H1 (cell line): Measurements from ENCODE around the gene ST3GAL3.

Experiments used
- EGR1 ChIP-seq: IDR thresholded peaks from 2 replicates; pipeline ENCODE4 v1.6.1; 2011; ENCODE audit warnings: low read depth, low read length, borderline replicate concordance
- EZH2 ChIP-seq: fragments of 200-600 bp; sonication (generic); IDR thresholded peaks from 2 replicates; pipeline ENCODE4 v1.7.1; 2012; ENCODE audit warnings: low read depth, mild to moderate bottlenecking, moderate library complexity, low read length, inconsistent platforms; ENCODE audit not compliant: severe bottlenecking
- JUN ChIP-seq: IDR thresholded peaks from 2 replicates; pipeline ENCODE4 v1.6.1; 2011; ENCODE audit warnings: low read depth, mild to moderate bottlenecking, improper control_type of control experiment, low read length
- KDM1A ChIP-seq: fragments of 200-600, 300-600 bp; sonication (generic); IDR thresholded peaks from 2 replicates; pipeline ENCODE4 v1.7.1; 2016; ENCODE audit warnings: mild to moderate bottlenecking, low read length, borderline replicate concordance
- POLR2A ChIP-seq, 2 experiments: IDR thresholded peaks; 1 replicate in 1 of 2; 2 replicates in 1 of 2; pipeline ENCODE4 v1.6.1; 2011; ENCODE audit warnings: low read depth in 2 of 2, low read length in 2 of 2, mild to moderate bottlenecking in 2 of 2; ENCODE audit errors: control extremely low read depth in 1 of 2
- POLR2AphosphoS5 ChIP-seq: IDR thresholded peaks from 2 replicates; pipeline ENCODE4 v1.6.1; 2011; ENCODE audit warnings: low read depth, low read length
- TF ChIP-seq, protein P1 (sequence below): IDR thresholded peaks from 2 replicates; pipeline ENCODE4 v1.6.1; 2012; ENCODE audit warnings: inconsistent platforms
- TF ChIP-seq, protein P2 (sequence below), 3 experiments: IDR thresholded peaks; 1 replicate in 2 of 3; 2 replicates in 1 of 3; pipeline versions ENCODE4 v1.5.1 to v1.6.1; 2011; ENCODE audit warnings: low read length in 3 of 3, mild to moderate bottlenecking in 3 of 3, inconsistent platforms in 2 of 3, low read depth in 1 of 3, moderate library complexity in 1 of 3; ENCODE audit not compliant: insufficient read depth in 1 of 3; ENCODE audit errors: control extremely low read depth in 1 of 3
- TF ChIP-seq, protein P3 (sequence below): IDR thresholded peaks from 2 replicates; pipeline ENCODE4 v1.6.1; 2011; ENCODE audit warnings: low read length, improper control_type of control experiment

GRCh38 chr1:43673261-43673660 is 34.1 kb upstream of the ST3GAL3 start:
- TF ChIP-seq EZH2 (no peak), KDM1A (no peak), POLR2A (IDR thresholded peaks at IDR 0.05; ENCODE audit: control extremely low read depth in 1 of 2, low read depth in 2 of 2, low read length in 2 of 2) (no peak), EGR1 (no peak), POLR2AphosphoS5 (no peak), JUN (no peak)
- TF ChIP-seq, protein P1, sequence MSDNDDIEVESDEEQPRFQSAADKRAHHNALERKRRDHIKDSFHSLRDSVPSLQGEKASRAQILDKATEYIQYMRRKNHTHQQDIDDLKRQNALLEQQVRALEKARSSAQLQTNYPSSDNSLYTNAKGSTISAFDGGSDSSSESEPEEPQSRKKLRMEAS, result no peak
- TF ChIP-seq, protein P2, sequence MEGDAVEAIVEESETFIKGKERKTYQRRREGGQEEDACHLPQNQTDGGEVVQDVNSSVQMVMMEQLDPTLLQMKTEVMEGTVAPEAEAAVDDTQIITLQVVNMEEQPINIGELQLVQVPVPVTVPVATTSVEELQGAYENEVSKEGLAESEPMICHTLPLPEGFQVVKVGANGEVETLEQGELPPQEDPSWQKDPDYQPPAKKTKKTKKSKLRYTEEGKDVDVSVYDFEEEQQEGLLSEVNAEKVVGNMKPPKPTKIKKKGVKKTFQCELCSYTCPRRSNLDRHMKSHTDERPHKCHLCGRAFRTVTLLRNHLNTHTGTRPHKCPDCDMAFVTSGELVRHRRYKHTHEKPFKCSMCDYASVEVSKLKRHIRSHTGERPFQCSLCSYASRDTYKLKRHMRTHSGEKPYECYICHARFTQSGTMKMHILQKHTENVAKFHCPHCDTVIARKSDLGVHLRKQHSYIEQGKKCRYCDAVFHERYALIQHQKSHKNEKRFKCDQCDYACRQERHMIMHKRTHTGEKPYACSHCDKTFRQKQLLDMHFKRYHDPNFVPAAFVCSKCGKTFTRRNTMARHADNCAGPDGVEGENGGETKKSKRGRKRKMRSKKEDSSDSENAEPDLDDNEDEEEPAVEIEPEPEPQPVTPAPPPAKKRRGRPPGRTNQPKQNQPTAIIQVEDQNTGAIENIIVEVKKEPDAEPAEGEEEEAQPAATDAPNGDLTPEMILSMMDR (IDR thresholded peaks at IDR 0.05; ENCODE audit: control extremely low read depth in 1 of 3, insufficient read depth in 1 of 3, low read depth in 1 of 3, low read length in 3 of 3), result no peak
- TF ChIP-seq, protein P3, sequence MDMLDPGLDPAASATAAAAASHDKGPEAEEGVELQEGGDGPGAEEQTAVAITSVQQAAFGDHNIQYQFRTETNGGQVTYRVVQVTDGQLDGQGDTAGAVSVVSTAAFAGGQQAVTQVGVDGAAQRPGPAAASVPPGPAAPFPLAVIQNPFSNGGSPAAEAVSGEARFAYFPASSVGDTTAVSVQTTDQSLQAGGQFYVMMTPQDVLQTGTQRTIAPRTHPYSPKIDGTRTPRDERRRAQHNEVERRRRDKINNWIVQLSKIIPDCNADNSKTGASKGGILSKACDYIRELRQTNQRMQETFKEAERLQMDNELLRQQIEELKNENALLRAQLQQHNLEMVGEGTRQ, result no peak
